ENCODE data around the gene ACACB.

The ACACB gene

DNA sequence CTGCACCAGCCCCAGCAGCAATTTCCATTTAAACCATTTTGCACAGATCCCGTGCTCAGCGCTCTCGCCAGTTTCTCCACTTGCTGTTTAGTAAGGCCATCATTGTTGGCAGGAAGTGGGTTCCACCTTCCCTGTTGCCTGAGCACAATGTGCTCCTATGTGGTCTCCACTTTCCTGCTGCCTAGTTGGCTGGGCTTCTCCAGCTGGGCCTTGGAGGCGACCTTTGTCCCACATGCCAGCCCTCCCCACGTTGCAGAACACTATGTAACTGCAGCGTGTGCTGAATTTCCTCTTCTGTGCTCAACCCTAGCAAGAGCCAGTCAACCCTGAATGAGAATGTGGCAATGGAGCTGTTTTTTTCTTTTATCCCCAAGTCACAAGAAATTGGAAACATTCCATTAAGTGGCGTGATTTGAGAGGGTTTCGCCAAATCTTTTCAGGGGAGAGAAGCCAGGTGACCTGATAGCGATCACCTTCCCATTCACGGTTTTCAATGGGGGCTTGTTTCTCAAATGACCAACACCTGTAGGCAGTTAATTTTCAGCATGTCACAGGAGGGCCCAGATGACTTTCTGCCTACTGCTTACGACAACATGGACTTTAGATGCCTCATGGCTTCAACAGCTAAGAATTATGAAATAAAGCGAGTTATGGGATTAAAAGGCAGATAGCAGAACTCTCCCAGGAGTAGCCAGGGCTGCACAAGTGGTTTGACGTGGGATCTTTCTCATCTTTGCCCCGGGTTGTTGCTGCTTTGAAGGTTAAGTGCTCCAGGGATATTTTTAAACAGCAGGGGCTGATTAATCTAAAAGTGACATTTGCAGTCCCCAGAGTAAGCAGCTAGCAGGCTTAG lies at the start of gene ACACB:
ACACB (plus strand) TSS at position 830 of the 853 bp plus-strand sequence. CDS start 22,819 bp downstream, outside the sequence.
- peak; percentile 71 for DNase-seq

DNA sequence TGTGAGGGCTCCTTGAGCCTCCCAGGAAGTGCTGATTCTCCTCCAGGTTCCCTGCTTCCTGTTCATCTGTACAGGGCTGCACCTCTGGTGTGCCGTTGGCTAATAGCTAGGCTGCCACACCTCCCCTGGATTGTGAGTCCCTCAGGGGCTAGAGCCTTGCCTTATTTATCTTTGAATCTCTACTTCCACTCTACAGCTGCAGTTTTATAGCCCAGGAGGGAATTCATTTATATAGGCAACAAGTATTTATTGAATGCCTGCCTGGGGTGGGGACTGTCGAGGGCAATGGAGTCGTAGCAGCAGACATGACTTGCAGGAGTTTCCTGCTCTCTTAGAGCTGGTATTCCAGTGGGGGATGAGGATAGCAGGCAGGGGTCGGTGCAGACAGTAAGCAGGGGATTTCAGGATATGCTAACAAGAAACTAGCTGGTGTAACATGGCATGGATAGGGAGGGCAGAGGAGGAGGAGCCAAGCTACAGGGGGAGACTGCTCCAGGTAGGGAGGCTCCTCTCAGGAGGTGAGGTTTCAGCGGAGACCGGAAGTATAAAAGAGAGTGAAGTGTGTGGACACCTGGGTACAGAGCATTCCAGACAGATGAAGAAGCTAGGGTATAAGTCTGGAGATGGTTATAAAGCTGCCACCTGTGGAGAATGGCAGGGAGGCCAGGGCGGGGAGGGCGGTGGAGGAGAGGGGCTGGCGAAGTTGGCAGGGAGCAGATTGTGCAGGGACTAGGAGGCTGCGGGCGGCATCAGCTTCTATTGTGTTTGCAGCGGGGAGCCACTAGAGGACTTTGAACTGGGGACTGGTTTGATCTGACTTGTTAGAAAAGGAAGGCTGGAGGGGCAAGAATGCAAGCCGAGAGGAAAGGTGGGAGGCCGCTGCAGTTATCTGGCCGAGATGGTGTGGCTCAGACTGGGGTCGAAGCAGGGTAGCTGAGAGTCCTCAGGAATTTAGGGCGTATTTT lies 46.8 kb upstream of the ACACB start:
- no peak for DNase-seq

DNA sequence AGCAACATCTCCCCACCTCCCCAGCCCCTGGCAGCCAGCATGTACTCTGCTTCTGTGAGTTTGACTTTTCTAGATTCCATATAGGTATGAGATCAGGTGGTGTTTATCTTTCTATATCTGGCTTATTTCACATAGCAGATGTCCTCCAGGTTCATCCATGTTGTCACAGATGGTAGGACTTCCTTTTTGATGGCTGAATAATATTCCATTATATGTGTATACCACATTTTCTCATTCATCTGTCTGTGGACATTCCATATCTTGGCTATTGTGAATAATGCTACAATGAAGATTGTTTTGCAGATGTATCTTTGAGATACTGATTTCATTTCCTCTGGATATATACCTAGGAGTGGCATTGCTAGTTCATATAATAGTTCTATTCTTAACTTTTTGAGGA lies 41.5 kb upstream of the ACACB start:
- no peak for DNase-seq

GRCh38 chr12:109082751-109083150 lies 33.6 kb upstream of the ACACB start:
- DNase-seq = no peak

GRCh38 chr12:109084425-109084824 lies 32.0 kb upstream of the ACACB start:
- no peak for DNase-seq

DNA sequence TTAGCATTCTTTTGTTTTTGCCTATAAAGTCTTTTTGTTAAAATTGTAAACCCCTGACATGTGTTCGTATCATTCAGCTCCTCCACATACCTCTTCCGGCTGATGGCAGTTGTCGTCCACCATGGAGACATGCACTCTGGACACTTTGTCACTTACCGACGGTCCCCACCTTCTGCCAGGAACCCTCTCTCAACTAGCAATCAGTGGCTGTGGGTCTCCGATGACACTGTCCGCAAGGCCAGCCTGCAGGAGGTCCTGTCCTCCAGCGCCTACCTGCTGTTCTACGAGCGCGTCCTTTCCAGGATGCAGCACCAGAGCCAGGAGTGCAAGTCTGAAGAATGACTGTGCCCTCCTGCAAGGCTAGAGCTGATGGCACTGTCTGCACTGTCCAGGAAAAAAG lies 30.8 kb upstream of the ACACB start:
- DNase-seq = no peak

GRCh38 chr12:109087250-109087649 lies 29.1 kb upstream of the ACACB start:
- DNase-seq = no peak

- no peak for DNase-seq
Observed at GRCh38 chr12:109088818-109089217, 27.6 kb upstream of the ACACB start.

DNA sequence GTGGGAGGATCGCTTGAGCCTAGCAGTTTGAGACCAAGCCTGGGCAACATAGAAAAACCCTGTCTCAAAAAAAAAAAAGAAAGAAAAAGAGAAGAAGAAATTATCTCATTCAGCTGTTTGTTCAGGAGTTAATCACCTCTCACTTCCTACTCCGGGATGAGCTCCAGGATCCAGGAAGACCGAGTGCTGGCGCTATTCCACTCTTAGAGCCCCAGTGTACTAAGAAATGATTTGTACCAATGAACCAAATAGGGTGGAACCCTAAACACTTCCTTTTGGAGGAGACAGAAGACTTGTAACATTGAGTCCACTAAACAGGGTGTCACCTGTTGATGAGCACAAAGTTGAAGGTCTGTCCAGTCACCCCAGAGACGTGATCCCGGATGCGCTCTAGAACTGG lies 26.7 kb upstream of the ACACB start:
- no peak for DNase-seq

GRCh38 chr12:109092497-109093021 lies 23.8 kb upstream of the ACACB start:
- DNase-seq = peak; percentile 31

DNA sequence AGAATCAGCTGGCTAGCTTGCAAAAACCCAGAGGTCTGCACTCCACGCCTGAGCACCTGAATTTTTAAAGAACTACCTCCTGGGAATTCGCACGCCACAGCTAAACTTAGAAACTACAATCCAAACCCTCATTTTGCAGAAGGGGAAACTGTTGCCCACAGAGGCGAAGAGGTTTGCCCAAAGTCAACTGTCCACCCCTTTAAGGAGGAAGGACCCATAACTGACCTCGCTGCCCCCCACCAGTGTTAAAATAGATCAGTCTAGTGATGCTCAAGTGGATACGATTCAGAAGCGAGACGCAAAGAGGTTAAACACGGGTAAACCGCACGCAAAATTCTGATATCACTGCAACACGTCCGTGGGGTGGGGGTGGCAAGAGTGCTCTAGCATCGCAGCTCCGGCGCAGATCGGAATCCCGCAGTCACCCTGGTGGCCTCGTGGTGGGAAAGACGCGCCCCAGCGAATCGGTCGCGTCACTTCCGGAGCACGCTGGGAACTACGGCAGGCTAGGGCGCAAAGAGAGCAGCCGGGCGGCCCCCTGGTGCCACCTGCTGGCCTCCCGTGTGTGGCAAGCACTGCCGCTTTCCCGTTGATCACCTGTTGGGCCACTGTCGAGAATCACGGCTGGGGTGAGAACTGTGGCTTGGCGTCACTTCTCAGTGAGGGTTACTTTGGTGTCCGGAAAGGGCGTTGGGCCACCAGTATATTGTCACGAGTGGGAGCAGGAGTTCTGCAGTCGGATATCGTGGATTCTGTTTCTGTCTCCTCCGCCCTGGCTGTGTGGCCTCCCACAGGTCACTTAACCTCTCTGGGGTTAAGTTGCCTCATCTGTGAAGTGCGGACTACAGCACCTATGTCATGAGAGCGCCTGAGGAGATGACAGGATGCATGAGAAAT lies 23.1 kb upstream of the ACACB start, which contains the start of gene ALKBH2:
ALKBH2 (minus strand) TSS at position 451 of the 897 bp plus-strand sequence. CDS start 686 bp downstream, outside the sequence.
- peak; percentile 89 for DNase-seq

- DNase-seq = no peak
Observed at GRCh38 chr12:109097140-109097434, 19.3 kb upstream of the ACACB start.

DNA sequence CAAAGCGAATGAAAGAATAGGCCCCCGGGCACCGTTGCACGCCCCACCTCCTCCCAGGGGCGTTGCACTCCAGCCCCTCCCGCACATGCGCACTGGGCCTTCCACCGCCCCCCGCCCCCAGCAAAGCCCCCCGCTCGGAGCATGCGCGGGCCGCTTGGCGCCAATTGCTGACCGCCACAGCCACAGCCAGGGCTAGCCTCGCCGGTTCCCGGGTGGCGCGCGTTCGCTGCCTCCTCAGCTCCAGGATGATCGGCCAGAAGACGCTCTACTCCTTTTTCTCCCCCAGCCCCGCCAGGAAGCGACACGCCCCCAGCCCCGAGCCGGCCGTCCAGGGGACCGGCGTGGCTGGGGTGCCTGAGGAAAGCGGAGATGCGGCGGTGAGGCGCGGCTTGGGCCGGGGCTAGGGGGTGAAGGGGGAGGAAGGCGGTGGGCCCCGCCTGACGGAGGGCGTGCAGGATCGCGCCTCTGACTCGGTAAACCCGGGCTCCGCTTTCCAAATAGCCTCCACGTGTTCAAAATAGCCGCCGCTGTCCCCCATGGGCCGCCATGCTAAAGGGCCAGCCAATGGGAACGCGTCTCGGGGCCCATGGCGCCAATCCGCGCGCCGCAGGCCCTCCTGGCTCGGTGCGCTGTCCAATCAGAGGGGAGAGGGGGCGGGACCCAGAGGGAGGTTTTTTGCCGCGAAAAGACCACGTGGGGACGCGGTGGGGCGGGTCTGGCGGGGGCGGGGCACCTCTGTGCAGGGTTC lies 18.8 kb upstream of the ACACB start, which contains the start of gene UNG:
UNG (plus strand) TSS at position 163 of the 748 bp plus-strand sequence; CDS start at position 246, 83 bp downstream.
- DNase-seq = peak; percentile 91

- DNase-seq = no peak
Observed at GRCh38 chr12:109098183-109098604, 18.2 kb upstream of the ACACB start.

DNA sequence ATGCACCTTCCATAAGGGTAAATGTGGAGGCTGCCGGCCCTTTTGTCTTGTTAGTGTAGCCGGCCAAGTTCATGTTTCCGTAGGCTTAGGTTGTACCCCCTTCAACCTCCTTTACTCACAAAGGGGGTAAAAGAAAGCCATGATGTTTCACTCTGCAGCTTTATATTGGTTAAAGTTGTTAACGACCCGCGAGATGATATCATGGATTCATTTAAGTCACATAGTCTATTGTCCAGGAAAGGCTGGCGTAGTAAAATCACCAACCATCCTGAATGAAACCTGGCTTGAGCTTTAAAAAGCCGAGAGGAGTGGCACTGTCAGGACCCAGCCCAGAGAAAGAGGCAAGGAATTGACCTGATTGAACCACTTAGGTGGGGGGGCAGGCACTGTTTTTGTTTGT lies 17.7 kb upstream of the ACACB start:
- DNase-seq = no peak

- no peak for DNase-seq
Observed at GRCh38 chr12:109099431-109100020, 16.9 kb upstream of the ACACB start.

DNA sequence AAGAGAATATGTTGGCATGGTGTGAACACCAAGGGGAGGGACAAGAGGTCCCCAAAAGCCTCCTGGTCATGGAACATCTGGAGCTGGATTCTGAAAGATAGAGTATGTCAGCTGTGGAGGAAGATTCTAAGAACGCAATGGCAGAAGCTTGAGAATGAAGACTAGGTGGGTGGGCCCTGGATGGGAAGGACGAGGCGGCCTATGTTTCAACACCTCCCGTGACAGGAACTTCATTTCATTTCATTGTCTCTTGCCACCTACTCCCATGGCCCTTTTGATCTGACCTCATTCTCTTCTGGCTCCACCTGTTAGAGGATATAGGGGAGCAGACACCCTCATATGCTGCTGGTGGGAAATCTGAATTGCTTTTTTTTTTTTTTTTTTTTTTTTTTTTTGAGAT lies 15.6 kb upstream of the ACACB start:
- DNase-seq = no peak

DNA sequence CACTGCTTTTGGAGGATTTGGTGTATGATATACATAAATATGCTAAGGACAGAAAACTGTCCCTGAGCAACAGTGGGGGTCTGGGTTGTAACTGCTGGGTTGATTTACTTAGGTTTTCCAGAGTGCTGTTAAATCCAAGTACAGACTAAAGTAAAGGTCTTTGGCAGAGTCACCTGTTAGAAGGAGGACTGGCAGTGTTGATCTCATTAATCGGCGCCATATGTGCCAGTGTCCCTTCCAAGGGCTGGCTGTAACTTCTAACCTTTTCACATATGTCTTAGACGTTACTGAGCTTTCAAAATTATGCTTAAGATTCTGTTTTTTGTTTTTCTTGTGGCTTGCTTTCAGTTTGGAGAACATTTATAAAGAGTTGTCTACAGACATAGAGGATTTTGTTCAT lies 13.9 kb upstream of the ACACB start:
- no peak for DNase-seq

GRCh38 chr12:109105176-109105575 lies 11.2 kb upstream of the ACACB start:
- DNase-seq = no peak

DNA sequence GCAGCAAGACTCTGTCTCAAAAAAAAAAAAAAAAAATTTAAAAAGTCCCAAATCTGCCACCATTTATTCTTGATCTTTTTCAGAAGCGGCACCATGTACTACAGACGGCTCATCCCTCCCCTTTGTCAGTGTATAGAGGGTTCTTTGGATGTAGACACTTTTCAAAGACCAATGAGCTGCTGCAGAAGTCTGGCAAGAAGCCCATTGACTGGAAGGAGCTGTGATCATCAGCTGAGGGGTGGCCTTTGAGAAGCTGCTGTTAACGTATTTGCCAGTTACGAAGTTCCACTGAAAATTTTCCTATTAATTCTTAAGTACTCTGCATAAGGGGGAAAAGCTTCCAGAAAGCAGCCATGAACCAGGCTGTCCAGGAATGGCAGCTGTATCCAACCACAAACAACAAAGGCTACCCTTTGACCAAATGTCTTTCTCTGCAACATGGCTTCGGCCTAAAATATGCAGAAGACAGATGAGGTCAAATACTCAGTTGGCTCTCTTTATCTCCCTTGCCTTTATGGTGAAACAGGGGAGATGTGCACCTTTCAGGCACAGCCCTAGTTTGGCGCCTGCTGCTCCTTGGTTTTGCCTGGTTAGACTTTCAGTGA lies 6.5 kb upstream of the ACACB start:
- DNase-seq = no peak
